ENCODE results near the gene MPP3. TPM values are rescaled to one million over a fixed set of nuclear protein-coding genes. Genes with fewer than 3 reads are reported as not detected.

MPP3 gene
- total and polyA plus RNA-seq, 9 of the 15 experiments (the other 6 are each of a cell fraction or from before 2014, with no cell fraction given), result 0.41 to 10.4 (median 4.5) TPM

DNA sequence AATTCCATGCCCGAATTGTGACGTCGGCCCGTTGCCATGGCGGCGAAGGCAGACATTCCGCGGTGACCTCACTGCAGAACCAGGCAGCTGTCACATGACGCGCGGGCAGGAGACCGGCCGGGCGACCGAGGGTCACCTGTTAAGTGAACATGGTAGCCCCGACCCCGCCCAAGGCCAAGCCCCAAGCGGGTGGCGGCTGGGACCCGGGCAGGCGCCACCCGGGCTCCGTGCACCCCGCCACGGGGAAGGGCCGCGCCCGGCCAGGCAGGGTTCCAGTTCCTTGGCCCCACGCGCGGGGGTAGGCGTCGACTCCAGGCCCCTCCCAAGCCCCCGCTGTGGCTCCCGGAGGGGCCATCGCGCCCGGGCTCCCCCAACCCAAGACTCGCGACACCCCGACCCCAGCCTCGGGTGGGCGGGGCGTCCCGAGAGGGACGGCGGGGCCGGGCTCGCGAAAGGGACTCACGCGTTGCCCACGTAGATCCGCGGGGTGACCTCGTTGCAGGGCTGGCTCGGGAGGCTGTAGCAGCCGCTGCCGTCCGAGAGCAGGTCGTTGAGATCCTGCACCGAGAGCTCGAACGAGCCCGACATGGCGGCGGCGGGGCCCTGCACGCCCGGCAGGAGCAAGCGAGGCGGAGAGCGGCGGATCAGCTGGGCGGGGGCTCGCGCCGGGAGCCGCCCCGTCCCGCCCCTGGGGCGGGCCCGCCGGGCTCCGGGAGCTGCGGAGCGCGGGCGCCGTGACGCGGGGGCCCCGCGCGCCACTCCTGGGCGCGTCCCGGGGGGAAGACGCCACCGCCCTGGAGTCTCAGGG lies 54.4 kb downstream of the MPP3 start, which contains the start of gene DUSP3 (continued):
- TF ChIP-seq ATF1 (CRISPR knock-in tag; IDR thresholded peaks at IDR 0.05) (no peak), ATF1 (tag; IDR thresholded peaks at IDR 0.05) (peak; percentile 94), ARID1B (IDR thresholded peaks at IDR 0.05) (no peak), CBX5 (IDR thresholded peaks at IDR 0.05; ENCODE audit: borderline replicate concordance, low read depth) (no peak), MAFF (IDR thresholded peaks at IDR 0.05; ENCODE audit: low read length) (no peak), XRCC3 (IDR thresholded peaks at IDR 0.05) (no peak), ZNF41 (CRISPR knock-in tag; conservative IDR thresholded peaks at IDR 0.05) (no peak), SIN3A (IDR thresholded peaks at IDR 0.05; ENCODE audit: borderline replicate concordance in 2 of 2, control insufficient read depth in 1 of 2, low read depth in 2 of 2, low read length in 2 of 2) (peak; percentile 67 to 87; a peak in 1 of 4 replicates), ZNF197 (CRISPR knock-in tag; IDR thresholded peaks at IDR 0.05; ENCODE audit: low read depth) (no peak), ZNF785 (CRISPR knock-in tag; IDR thresholded peaks at IDR 0.05) (no peak), NR3C1 (CRISPR knock-in tag; IDR thresholded peaks at IDR 0.05) (no peak), NR2C2 (CRISPR knock-in tag; IDR thresholded peaks at IDR 0.05) (no peak), NR2C2 (tag; IDR thresholded peaks at IDR 0.05) (peak; percentile 90), YBX1 (IDR thresholded peaks at IDR 0.05) (no peak)
- TF ChIP-seq, protein P1, sequence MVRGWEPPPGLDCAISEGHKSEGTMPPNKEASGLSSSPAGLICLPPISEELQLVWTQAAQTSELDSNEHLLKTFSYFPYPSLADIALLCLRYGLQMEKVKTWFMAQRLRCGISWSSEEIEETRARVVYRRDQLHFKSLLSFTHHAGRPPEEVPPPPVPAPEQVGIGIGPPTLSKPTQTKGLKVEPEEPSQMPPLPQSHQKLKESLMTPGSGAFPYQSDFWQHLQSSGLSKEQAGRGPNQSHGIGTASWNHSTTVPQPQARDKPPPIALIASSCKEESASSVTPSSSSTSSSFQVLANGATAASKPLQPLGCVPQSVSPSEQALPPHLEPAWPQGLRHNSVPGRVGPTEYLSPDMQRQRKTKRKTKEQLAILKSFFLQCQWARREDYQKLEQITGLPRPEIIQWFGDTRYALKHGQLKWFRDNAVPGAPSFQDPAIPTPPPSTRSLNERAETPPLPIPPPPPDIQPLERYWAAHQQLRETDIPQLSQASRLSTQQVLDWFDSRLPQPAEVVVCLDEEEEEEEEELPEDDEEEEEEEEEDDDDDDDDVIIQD (CRISPR knock-in tag; IDR thresholded peaks at IDR 0.05), result no peak
- TF ChIP-seq, protein P2, sequence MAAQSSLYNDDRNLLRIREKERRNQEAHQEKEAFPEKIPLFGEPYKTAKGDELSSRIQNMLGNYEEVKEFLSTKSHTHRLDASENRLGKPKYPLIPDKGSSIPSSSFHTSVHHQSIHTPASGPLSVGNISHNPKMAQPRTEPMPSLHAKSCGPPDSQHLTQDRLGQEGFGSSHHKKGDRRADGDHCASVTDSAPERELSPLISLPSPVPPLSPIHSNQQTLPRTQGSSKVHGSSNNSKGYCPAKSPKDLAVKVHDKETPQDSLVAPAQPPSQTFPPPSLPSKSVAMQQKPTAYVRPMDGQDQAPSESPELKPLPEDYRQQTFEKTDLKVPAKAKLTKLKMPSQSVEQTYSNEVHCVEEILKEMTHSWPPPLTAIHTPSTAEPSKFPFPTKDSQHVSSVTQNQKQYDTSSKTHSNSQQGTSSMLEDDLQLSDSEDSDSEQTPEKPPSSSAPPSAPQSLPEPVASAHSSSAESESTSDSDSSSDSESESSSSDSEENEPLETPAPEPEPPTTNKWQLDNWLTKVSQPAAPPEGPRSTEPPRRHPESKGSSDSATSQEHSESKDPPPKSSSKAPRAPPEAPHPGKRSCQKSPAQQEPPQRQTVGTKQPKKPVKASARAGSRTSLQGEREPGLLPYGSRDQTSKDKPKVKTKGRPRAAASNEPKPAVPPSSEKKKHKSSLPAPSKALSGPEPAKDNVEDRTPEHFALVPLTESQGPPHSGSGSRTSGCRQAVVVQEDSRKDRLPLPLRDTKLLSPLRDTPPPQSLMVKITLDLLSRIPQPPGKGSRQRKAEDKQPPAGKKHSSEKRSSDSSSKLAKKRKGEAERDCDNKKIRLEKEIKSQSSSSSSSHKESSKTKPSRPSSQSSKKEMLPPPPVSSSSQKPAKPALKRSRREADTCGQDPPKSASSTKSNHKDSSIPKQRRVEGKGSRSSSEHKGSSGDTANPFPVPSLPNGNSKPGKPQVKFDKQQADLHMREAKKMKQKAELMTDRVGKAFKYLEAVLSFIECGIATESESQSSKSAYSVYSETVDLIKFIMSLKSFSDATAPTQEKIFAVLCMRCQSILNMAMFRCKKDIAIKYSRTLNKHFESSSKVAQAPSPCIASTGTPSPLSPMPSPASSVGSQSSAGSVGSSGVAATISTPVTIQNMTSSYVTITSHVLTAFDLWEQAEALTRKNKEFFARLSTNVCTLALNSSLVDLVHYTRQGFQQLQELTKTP (IDR thresholded peaks at IDR 0.05; ENCODE audit: low read depth in 1 of 2, partially characterized antibody in 2 of 2), result no peak
- TF ChIP-seq, protein P3, sequence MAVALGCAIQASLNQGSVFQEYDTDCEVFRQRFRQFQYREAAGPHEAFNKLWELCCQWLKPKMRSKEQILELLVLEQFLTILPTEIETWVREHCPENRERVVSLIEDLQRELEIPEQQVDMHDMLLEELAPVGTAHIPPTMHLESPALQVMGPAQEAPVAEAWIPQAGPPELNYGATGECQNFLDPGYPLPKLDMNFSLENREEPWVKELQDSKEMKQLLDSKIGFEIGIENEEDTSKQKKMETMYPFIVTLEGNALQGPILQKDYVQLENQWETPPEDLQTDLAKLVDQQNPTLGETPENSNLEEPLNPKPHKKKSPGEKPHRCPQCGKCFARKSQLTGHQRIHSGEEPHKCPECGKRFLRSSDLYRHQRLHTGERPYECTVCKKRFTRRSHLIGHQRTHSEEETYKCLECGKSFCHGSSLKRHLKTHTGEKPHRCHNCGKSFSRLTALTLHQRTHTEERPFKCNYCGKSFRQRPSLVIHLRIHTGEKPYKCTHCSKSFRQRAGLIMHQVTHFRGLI (CRISPR knock-in tag; IDR thresholded peaks at IDR 0.05), result no peak
- TF ChIP-seq, protein P4, sequence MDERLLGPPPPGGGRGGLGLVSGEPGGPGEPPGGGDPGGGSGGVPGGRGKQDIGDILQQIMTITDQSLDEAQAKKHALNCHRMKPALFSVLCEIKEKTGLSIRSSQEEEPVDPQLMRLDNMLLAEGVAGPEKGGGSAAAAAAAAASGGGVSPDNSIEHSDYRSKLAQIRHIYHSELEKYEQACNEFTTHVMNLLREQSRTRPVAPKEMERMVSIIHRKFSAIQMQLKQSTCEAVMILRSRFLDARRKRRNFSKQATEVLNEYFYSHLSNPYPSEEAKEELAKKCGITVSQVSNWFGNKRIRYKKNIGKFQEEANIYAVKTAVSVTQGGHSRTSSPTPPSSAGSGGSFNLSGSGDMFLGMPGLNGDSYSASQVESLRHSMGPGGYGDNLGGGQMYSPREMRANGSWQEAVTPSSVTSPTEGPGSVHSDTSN (CRISPR knock-in tag; IDR thresholded peaks at IDR 0.05; ENCODE audit: low read depth), result no peak
- TF ChIP-seq, protein P4 (tag; conservative IDR thresholded peaks at IDR 0.05; ENCODE audit: low read depth), result no peak

Data from K562 (cell line).